CD14-positive monocyte (primary cell): Measurements from ENCODE around the gene CALML3. TPM values are rescaled to one million over a fixed set of nuclear protein-coding genes. Genes with fewer than 3 reads are reported as not detected.

Experiments
- DNase-seq, 3 donors: peaks; one replicate each; pipeline ENCODE4 v3.0.0-alpha.2; 2011 to 2022
- H2AFZ ChIP-seq: 2 replicates; pipeline ENCODE4 v1.6.0; 2012; ENCODE audit warnings: mild to moderate bottlenecking, low read depth, low read length, inconsistent platforms; ENCODE audit not compliant: insufficient read depth, poor library complexity, severe bottlenecking
- H3K27ac ChIP-seq, 2 donors: 1 replicate in 1 of 2; 2 replicates in 1 of 2; pipeline ENCODE4 v1.5.1; 2012 to 2013; ENCODE audit warnings: low read length in 2 of 2, control low read depth in 1 of 2, inconsistent platforms in 1 of 2, low read depth in 1 of 2, mild to moderate bottlenecking in 1 of 2
- H3K27me3 ChIP-seq, 2 donors: one replicate each; pipeline versions ENCODE4 v1.6.0 to v1.6.1; 2011 to 2013; ENCODE audit warnings: low read length in 2 of 2; ENCODE audit not compliant: control insufficient read depth in 2 of 2, insufficient read depth in 2 of 2
- H3K36me3 ChIP-seq, 2 donors: replicated peaks in 1 of 2; 1 replicate in 1 of 2; 2 replicates in 1 of 2; pipeline versions ENCODE4 v1.5.1 to v1.6.1; 2012 to 2013; ENCODE audit warnings: low read length in 2 of 2, control low read depth in 1 of 2, inconsistent platforms in 1 of 2, mild to moderate bottlenecking in 1 of 2; ENCODE audit not compliant: insufficient read depth in 2 of 2, control insufficient read depth in 1 of 2
- H3K4me1 ChIP-seq, 2 donors: 1 replicate in 1 of 2; 2 replicates in 1 of 2; pipeline versions ENCODE4 v1.5.1 to v1.6.1; 2012 to 2013; ENCODE audit warnings: low read length in 2 of 2, control low read depth in 1 of 2, inconsistent platforms in 1 of 2, mild to moderate bottlenecking in 1 of 2, moderate library complexity in 1 of 2; ENCODE audit not compliant: insufficient read depth in 2 of 2, control insufficient read depth in 1 of 2
- H3K4me2 ChIP-seq: replicated peaks from 2 replicates; pipeline ENCODE3; 2012; ENCODE audit warnings: low read length, moderate library complexity, mild to moderate bottlenecking; ENCODE audit not compliant: poor library complexity, severe bottlenecking; ENCODE audit errors: extremely low read depth
- H3K4me3 ChIP-seq, 3 experiments: fragments of 200-600 bp in 1 of 3; sonication (generic) in 1 of 3; replicated peaks in 1 of 3; 1 replicate in 2 of 3; 2 replicates in 1 of 3; pipeline ENCODE4 v1.5.1; 2011 to 2013; ENCODE audit warnings: low read length in 3 of 3, mild to moderate bottlenecking in 3 of 3, control low read depth in 2 of 3, low read depth in 2 of 3, inconsistent platforms in 1 of 3, moderate library complexity in 1 of 3
- H3K79me2 ChIP-seq: 2 replicates; pipeline ENCODE4 v1.6.0; 2012; ENCODE audit warnings: mild to moderate bottlenecking, control low read depth, inconsistent platforms, low read length, moderate library complexity; ENCODE audit not compliant: insufficient read depth
- H3K9ac ChIP-seq: 2 replicates; pipeline ENCODE4 v1.6.0; 2017; ENCODE audit warnings: low read length, mild to moderate bottlenecking; ENCODE audit not compliant: insufficient read depth, poor library complexity, severe bottlenecking
- H3K9me3 ChIP-seq, 2 donors: replicated peaks in 1 of 2; 1 replicate in 1 of 2; 2 replicates in 1 of 2; pipeline versions ENCODE4 v1.5.1 to v1.6.1; 2012 to 2013; ENCODE audit warnings: low read length in 2 of 2, control low read depth in 1 of 2; ENCODE audit not compliant: control insufficient read depth in 1 of 2, insufficient read depth in 1 of 2
- H4K20me1 ChIP-seq: 2 replicates; pipeline ENCODE4 v1.6.0; 2012; ENCODE audit warnings: mild to moderate bottlenecking, low read length, control low read depth, moderate library complexity; ENCODE audit not compliant: insufficient read depth
- H3K27ac Mint-ChIP-seq, 7 donors: one replicate each; pipeline ENCODE4 v1.8.0; 2020; ENCODE audit warnings: mild to moderate bottlenecking in 7 of 7, mixed read lengths in 7 of 7, moderate library complexity in 6 of 7, inconsistent platforms in 2 of 7
- H3K27me3 Mint-ChIP-seq, 3 donors: one replicate each; pipeline ENCODE4 v1.8.0; 2021 to 2022; ENCODE audit warnings: low read depth in 3 of 3, mild to moderate bottlenecking in 3 of 3, mixed read lengths in 3 of 3, moderate library complexity in 3 of 3, inconsistent platforms in 1 of 3
- H3K36me3 Mint-ChIP-seq, 2 donors: one replicate each; pipeline ENCODE4 v1.8.0; 2020; ENCODE audit warnings: mixed read lengths in 2 of 2, inconsistent platforms in 1 of 2, mild to moderate bottlenecking in 1 of 2
- H3K4me1 Mint-ChIP-seq: one replicate; pipeline ENCODE4 v1.8.0; 2020; ENCODE audit warnings: mild to moderate bottlenecking, mixed read lengths
- H3K4me3 Mint-ChIP-seq, 2 donors: one replicate each; pipeline ENCODE4 v1.8.0; 2020; ENCODE audit warnings: mild to moderate bottlenecking in 2 of 2, mixed read lengths in 2 of 2, moderate library complexity in 1 of 2
- H3K9me3 Mint-ChIP-seq, 7 donors: one replicate each; pipeline ENCODE4 v1.8.0; 2020 to 2022; ENCODE audit warnings: mixed read lengths in 7 of 7, mild to moderate bottlenecking in 6 of 7, moderate library complexity in 6 of 7, inconsistent platforms in 2 of 7
- WGBS: methylation state at CpG from one replicate; pipeline ENCODE4 v1.1.5; 2013; ENCODE audit warnings: missing lambda C conversion rate; ENCODE audit not compliant: insufficient coverage; 5-methylcytosine and 5-hydroxymethylcytosine counted together
- intact Hi-C, 2 donors: fragments of 100-400 bp; cut with micrococcal nuclease; formaldehyde crosslinking; loops; one replicate each; pipeline versions ENCODE4 v1.15.0 to v1.15.1; 2023
- polyA plus RNA-seq, 3 donors: library from polyadenylated mRNA; depleted of rRNA in 1 of 3; unstranded in 2 of 3; stranded (reverse) in 1 of 3; fragments of 300-500 nt in 2 of 3; fragments of >200 nt in 1 of 3; fragmentation: Illumina TruSeq in 2 of 3; gene quantifications; 1 replicate in 2 of 3; 2 replicates in 1 of 3; pipeline ENCODE4 v1.2.3, GENCODE V29; 2012 to 2021
- TF ChIP-seq, protein P1 (sequence below): fragments of 200-600 bp; IDR thresholded peaks from one replicate; pipeline ENCODE4 v1.8.0; 2022; ENCODE audit warnings: antibody characterized with exemption, mild to moderate bottlenecking

The CALML3 gene
- polyA plus RNA-seq, 3 donors, result not detected

- H3K4me2 ChIP-seq, result no peak overlapping the region
- intact Hi-C loops, result no loop called here
- H3K36me3 ChIP-seq, result no peaks in the 10 kb centered on the region
- Mint-ChIP-seq H3K9me3 (peaks cover 0 to 3% (median 0%) of the 10 kb centered on the region in 7 donors), H3K27me3 (peaks cover 0 to 3% (median 2%) of the 10 kb centered on the region in 3 donors), H3K4me1 (peaks cover 2% of the 10 kb centered on the region), H3K36me3 (no peaks in the 10 kb centered on the region), H3K4me3 (no peak overlapping the region), H3K27ac (peak overlapping the region in 2 of 7 donors; percentile 33 to 42)
- H4K20me1 ChIP-seq, result no peaks in the 10 kb centered on the region
- TF ChIP-seq, protein P1, sequence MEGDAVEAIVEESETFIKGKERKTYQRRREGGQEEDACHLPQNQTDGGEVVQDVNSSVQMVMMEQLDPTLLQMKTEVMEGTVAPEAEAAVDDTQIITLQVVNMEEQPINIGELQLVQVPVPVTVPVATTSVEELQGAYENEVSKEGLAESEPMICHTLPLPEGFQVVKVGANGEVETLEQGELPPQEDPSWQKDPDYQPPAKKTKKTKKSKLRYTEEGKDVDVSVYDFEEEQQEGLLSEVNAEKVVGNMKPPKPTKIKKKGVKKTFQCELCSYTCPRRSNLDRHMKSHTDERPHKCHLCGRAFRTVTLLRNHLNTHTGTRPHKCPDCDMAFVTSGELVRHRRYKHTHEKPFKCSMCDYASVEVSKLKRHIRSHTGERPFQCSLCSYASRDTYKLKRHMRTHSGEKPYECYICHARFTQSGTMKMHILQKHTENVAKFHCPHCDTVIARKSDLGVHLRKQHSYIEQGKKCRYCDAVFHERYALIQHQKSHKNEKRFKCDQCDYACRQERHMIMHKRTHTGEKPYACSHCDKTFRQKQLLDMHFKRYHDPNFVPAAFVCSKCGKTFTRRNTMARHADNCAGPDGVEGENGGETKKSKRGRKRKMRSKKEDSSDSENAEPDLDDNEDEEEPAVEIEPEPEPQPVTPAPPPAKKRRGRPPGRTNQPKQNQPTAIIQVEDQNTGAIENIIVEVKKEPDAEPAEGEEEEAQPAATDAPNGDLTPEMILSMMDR, result no peak
- no peaks in the 10 kb centered on the region for H3K79me2 ChIP-seq
- no peak overlapping the region for H3K9ac ChIP-seq
- no peak overlapping the region for H3K27ac ChIP-seq
- H3K4me1 ChIP-seq, result no peaks in the 10 kb centered on the region
- no peaks in the 10 kb centered on the region for H3K27me3 ChIP-seq
- H2AFZ ChIP-seq, result no peak overlapping the region
- no peak for DNase-seq
- 89% methylated on average over 17 of the region's 21 CpGs for WGBS
- no peaks in the 10 kb centered on the region for H3K9me3 ChIP-seq
- H3K4me3 ChIP-seq, result no peak overlapping the region
Observed at GRCh38 chr10:5563321-5563961, 38.7 kb downstream of the CALML3 start.

GRCh38 chr10:5563991-5564536 lies 39.3 kb downstream of the CALML3 start:
- H4K20me1 ChIP-seq, result no peaks in the 10 kb centered on the region
- H3K4me1 Mint-ChIP-seq, result peaks cover 2% of the 10 kb centered on the region
- intact Hi-C loops, result no loop called here
- H3K4me3 ChIP-seq, result no peak overlapping the region
- no peaks in the 10 kb centered on the region for H3K36me3 Mint-ChIP-seq
- no peaks in the 10 kb centered on the region for H3K36me3 ChIP-seq
- peak overlapping the region in 1 of 7 donors; percentile 33 for H3K27ac Mint-ChIP-seq
- 80% methylated on average over 16 of the region's 18 CpGs for WGBS
- no peak overlapping the region for H2AFZ ChIP-seq
- DNase-seq, result no peak
- no peaks in the 10 kb centered on the region for H3K79me2 ChIP-seq
- no peaks in the 10 kb centered on the region for H3K9me3 ChIP-seq
- H3K9me3 Mint-ChIP-seq, result peaks cover 0 to 3% (median 0%) of the 10 kb centered on the region in 7 donors
- TF ChIP-seq, protein P1, result no peak
- H3K27me3 ChIP-seq, result no peaks in the 10 kb centered on the region
- no peak overlapping the region for H3K27ac ChIP-seq
- no peaks in the 10 kb centered on the region for H3K4me1 ChIP-seq
- H3K4me3 Mint-ChIP-seq, result no peak overlapping the region
- no peak overlapping the region for H3K9ac ChIP-seq
- no peak overlapping the region for H3K4me2 ChIP-seq
- peaks cover 0 to 3% (median 2%) of the 10 kb centered on the region in 3 donors for H3K27me3 Mint-ChIP-seq
